T47D (cell line): Measurements from ENCODE around the gene SERPINE3.

ENCODE experiments used
- DNase-seq, 2 experiments: peaks; one replicate each; pipeline versions ENCODE4 v3.0.0 to v3.0.0-alpha.2; 2011 to 2012; ENCODE audit warnings: low read depth in 1 of 2, low spot score in 1 of 2
- JUND ChIP-seq: IDR thresholded peaks from 2 replicates; pipeline ENCODE4 v1.6.1; 2012; ENCODE audit warnings: low read depth
- in situ Hi-C: cut with HindIII; loops from 2 replicates; pipeline ENCODE4 v1.10.0; 2016; ENCODE audit warnings: low sequenced_read_pairs, low pct_unique_long_range_greater_than_20kb

SERPINE3 gene

DNA sequence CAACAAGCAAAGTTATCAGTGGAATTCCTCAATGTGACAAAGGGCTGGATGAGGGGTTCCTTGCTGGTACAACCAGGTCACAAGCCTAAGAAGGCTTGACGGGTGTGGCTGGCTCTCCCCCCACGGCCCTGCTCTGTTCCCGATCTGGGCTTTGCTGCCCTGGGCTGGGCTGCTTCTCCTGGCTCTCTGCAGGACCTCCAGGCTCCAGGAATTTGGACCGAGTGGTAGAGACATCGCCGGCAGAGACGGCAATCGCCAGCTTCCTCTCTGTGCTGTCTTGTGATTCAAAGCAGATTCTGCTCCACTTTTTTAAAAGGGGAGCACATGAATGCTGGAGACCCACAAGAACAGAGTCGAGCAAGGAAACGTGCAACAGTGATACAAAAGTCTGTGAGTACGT lies at the start of gene SERPINE3:
Gene SERPINE3 (plus strand): TSS at position 338 of the 400 bp plus-strand sequence. CDS start 1,401 bp downstream, outside the sequence.
- TF ChIP-seq JUND, result no peak
- in situ Hi-C loops, result no loop called here
- DNase-seq, result no peak

DNA sequence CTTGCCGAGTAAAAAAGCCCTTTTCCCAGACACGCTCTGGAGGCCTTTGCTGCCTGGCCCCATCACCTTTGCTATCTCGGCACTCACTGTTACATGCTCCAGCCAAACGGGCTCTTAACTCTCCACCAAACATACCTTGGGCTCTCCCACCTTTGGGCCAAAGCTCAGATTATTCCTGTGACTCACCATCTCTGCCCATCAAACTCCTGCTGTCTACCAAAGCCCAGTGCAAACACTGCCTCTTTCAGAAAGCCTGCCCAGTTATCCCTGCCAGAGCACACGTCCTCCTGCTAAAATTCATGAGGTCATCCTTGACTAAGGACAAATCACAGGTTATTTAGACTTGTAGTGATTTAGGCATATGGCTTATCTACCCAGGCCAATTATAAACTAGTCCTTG lies 48.1 kb upstream of the SERPINE3 start:
- in situ Hi-C loops, result no loop called here
- no peak for TF ChIP-seq JUND
- no peak for DNase-seq

DNA sequence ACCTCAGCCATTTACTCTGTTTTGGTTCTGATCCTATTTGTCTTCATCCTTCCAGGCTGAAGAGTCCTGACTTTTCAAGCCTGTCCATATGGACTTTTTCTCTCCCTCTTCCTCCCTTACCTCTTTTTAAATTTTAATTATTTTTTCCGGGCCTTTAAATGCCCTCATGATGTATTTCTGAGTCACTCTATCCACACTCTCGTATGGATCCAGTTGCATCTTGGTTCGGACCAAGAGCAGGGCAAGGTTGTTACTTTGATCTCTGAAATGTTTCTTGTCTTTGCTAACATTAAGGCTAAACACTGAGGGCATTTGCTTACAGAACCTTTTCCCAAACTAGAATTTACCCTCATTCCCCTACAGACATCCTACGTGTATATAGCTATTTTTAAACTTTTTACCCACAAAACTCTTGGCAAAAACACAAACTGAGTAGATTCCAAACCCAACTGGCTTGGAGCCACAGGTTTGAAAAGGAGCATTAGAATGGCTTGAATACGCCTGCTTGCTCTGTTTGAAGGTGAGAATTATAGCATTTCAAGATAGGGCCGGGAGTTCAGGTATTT lies 47.4 kb upstream of the SERPINE3 start:
- TF ChIP-seq JUND, result no peak
- in situ Hi-C loops, result no loop called here
- no peak for DNase-seq

DNA sequence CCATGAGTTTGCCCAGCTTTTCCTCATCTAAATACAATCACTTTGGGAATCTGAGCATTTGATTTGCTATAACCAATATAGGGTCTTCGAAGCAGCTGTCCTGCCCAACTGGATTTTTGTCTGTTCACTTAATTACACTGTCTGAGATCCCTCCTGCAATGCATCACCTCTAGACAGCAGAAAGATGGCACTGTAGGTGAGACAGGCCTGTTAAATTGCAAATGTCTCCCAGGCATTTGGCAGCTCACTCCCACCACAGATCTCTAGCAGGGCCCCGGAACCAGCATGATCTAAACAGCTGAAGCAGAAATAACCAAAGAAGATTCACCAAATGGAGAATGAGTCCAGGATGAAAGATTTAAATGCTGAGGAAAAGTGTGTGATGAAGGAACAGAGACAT lies 41.9 kb upstream of the SERPINE3 start:
- DNase-seq, result peak in 1 of 2 experiments; percentile 27
- in situ Hi-C loops, result no loop called here
- TF ChIP-seq JUND, result no peak

DNA sequence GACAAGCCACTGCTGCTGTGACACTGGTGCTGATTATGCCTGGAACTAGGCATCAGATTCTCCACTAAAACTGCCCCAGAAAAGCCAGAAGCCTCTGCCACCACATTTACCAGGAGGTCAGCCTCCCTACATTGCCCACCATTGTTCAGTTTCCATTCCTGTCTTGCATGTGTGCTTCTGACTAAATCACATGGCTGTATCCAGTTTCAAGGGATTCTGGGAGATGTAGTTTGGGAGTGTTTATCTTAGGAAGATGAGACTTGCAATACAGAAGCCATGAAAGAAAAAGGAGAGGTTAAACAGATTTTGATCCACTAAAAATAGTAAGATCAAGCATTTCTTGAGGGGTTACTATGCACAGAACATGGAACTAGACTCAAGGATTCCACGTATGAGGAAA lies 40.7 kb upstream of the SERPINE3 start:
- TF ChIP-seq JUND, result no peak
- DNase-seq, result no peak
- in situ Hi-C loops, result no loop called here

DNA sequence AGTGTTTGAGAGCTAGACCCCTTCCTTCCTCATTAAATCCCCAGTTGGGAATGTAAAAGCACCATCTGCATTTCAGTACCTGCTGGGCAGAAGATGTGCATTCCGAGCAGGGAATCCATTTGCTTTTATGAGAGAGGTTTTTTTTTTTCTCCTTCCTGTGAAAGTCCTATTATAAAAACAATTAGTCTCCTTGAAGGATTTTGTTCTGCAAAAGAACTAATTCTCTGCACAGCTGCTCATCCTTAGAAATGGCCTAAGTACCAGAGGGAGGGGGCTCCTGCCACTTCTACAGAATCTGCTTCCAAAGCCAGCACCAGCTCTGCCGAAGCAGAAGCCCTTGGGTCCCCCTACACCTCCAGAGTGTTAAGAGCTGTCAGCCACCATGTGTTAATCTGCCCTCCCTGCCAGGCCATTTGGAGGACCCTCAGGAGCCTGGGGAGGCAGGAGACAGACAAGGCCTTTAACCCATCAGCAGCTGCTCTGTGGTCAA lies 36.4 kb upstream of the SERPINE3 start:
- in situ Hi-C loops, result no loop called here
- no peak for DNase-seq
- TF ChIP-seq JUND, result no peak

DNA sequence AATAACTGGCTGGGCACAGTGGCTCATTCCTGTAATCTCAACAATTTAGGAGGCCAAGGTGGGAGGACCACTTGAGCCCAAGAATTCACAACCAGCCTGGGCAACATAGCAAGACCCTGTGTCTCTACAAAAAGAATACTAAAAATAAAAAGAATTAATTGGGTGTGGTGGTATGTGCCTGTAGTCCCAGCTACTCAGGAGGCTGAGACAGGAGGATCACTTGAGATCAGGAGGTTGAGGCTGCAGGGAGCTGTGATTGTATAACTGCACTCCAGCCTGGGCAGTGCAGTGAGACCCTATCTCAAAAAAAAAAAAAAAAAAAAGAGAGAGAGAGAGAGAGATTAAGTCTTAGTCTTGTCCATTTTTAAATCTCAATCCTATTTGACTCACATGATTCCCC lies 35.6 kb upstream of the SERPINE3 start:
- TF ChIP-seq JUND, result no peak
- in situ Hi-C loops, result no loop called here
- no peak for DNase-seq

DNA sequence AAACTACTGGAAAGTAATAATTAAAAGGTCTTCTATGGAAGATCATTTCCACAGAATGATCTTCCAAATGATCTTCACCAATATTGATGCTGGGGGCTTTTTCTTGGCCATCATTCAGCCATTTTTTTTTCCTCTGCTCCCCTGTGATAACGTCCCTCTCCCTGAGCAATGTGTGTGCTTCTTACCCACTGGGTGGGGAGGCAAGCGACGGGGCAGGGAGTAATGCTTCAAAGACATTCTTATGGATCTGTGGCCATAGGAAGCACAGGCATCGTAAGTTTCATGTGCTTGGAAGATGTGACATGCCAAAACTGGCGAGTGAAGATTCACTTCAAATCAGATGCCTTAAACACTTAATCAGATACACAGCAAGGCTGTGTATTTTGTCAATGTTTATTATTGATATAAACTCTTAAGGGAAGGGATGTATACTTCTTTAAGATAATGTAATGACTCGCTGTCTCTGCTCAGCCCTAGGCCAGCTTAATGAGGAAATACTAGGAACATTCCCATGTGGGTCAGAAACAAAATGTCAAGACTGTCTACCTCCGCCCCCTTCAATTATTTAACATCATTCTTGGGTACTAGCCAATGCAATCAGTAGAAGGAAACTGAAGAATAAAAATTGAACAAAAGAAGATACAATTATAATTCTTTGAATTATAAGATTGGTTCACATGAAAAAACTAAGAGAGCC lies 34.1 kb upstream of the SERPINE3 start:
- no peak for DNase-seq
- in situ Hi-C loops, result no loop called here
- no peak for TF ChIP-seq JUND

DNA sequence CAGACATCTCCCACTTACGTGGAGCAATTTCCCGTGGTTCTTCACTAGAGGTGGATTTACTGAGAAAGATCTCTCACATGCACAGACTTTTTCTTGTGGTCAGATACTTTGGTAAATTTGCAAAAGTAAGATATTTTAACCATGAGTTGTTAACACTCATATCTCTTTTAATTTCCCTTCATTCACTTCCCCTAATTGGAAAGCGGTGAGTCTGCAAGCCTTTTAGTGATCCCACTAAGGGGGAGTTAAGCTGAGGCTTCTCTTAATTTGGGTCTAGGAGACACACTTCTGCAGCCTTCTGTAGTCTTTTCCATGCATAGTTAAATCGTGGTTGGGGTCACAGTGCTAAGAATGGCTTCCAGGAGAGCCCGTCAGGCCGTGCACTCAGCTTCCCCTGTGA lies 30.7 kb upstream of the SERPINE3 start:
- no peak for TF ChIP-seq JUND
- in situ Hi-C loops, result no loop called here
- no peak for DNase-seq

DNA sequence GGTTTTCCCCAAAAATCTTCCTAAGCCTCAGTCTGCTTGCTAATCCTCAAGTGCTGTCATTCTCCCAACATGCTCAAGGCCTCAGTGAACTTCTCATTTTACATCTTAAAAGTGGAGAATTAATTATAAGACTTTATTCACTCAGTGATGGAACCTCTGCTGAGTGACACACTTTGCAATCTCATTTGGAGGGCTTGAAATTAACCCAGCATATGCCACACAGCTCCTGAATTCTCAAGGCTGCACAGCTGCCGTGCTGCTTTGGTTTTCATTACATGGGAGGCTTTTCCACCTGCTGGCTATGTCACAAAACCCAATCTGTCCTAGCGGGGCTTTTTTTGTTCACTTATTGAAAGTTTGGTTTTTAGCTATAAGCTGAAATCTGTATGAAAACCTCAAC lies 28.3 kb upstream of the SERPINE3 start:
- in situ Hi-C loops, result no loop called here
- no peak for DNase-seq
- no peak for TF ChIP-seq JUND

DNA sequence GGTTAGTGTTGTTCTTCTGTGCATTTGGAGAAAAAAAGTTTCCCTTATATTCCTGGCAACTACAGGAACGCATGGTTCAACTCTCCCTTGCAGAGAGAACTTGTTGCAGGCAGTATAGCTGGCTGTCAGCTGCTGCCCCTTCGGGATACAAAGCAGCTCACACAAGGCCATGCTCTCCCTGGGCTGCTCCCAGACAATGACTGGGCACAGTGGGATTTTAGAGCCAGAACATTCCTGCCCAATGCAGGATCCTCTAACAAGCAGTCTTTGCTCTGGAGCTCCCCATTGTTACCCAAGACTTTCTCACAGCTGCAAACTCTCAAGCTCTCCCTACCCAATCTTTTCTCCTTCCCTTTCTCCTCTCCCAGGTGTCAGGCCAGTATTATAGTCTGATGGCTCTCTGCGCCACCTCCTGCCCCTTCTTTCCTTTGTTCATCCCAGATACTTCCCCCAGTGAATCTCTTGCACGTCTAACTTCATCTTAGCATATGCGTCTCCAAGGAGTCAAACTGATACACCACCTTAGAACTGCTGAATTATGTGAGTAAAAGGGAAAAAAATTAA lies 27.5 kb upstream of the SERPINE3 start:
- no peak for TF ChIP-seq JUND
- no peak for DNase-seq
- in situ Hi-C loops, result no loop called here

DNA sequence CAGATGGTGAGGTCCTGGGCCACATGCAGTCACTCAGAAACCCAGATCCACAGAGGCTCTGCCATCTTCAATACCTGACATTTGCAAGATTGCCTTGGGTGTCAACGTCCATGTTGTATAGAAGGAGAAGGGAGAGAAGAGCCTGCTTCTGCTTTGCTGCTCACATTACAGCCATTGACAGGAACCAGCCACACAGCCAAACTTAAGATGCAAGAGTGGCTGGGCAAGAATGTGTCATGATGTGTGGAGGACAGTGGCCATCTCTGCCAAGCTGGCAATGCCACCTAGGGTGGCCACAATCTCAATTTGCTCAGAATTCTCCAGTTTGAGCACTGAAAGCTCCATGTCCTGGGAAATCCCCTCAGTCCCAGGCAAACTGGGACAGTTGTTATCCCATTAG lies 25.9 kb upstream of the SERPINE3 start:
- no peak for TF ChIP-seq JUND
- in situ Hi-C loops, result no loop called here
- DNase-seq, result no peak

DNA sequence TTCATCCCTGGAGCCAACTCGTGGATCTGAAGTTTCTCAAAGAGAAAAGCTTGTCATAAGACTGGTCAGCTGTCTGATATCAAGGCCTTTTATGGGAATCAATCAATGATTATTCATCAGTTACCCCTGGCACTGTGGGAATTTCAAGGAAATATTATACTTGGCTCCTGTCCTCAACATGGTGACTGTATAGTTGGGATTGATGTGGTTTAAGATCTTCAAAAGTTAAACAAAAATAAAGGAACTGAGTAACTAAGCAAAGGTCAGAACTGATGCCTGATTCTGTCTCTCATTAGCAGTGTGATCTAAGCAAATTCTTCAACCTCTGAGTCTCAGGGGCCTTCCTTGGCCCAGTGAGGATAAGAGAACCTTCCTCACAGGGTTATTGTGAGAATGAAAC lies 22.2 kb upstream of the SERPINE3 start:
- no peak for DNase-seq
- no peak for TF ChIP-seq JUND
- in situ Hi-C loops, result no loop called here

DNA sequence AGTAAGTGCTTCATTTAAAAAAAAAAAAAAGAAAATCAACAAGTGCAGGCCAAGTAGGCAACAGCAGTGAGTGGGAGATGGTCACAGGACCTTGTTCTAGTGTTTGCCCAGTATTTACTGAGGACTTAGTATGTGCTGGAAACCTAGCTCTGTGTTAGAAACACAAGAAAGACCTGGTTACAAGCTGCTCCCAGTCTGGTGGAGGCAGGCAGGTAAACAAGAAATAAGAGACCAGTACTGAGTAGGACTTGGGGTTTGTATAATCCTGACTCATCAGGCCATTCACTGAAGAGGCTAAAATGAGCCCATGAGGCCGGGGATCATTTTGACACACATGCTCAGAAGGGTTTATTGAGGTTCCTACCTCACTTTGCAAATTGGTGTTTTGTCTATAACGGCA lies 21.5 kb upstream of the SERPINE3 start:
- in situ Hi-C loops, result no loop called here
- no peak for DNase-seq
- TF ChIP-seq JUND, result no peak
